Endodermal cell (in vitro differentiated cells): ENCODE measurements around the gene PCTP. TPM values are rescaled to one million over a fixed set of nuclear protein-coding genes. Genes with fewer than 3 reads are reported as not detected.

ENCODE experiments used
- DNase-seq: peaks from one replicate; pipeline ENCODE4 v3.0.0-alpha.2; 2017
- H3K27ac ChIP-seq: 2 replicates; pipeline ENCODE4 v1.5.1; 2013; ENCODE audit warnings: mild to moderate bottlenecking, low read depth, low read length, moderate library complexity
- H3K27me3 ChIP-seq: 2 replicates; pipeline ENCODE4 v1.6.1; 2013; ENCODE audit warnings: mild to moderate bottlenecking, low read length, moderate library complexity; ENCODE audit not compliant: insufficient read depth, control insufficient read depth, poor library complexity, severe bottlenecking
- H3K36me3 ChIP-seq: 2 replicates; pipeline ENCODE4 v1.7.0; 2013; ENCODE audit warnings: mild to moderate bottlenecking, low read length, moderate library complexity; ENCODE audit not compliant: control insufficient read depth, insufficient read depth
- H3K4me1 ChIP-seq: one replicate; pipeline ENCODE4 v1.7.0; 2013; ENCODE audit warnings: low read length; ENCODE audit not compliant: control insufficient read depth, insufficient read depth
- H3K4me3 ChIP-seq: 2 replicates; pipeline ENCODE4 v1.5.1; 2013; ENCODE audit warnings: mild to moderate bottlenecking, low read length, moderate library complexity
- H3K9ac ChIP-seq: 2 replicates; pipeline ENCODE4 v1.6.1; 2013; ENCODE audit warnings: mild to moderate bottlenecking, low read length, moderate library complexity; ENCODE audit not compliant: poor library complexity, severe bottlenecking; ENCODE audit errors: extremely low read depth
- H3K9me3 ChIP-seq: 2 replicates; pipeline ENCODE4 v1.6.1; 2013; ENCODE audit warnings: mild to moderate bottlenecking, low read length, moderate library complexity; ENCODE audit not compliant: control insufficient read depth
- H3K27ac Mint-ChIP-seq: 2 replicates; pipeline ENCODE4 v1.8.0; 2020; ENCODE audit warnings: mixed read lengths
- H3K27me3 Mint-ChIP-seq: 2 replicates; pipeline ENCODE4 v1.8.0; 2021; ENCODE audit warnings: mild to moderate bottlenecking, mixed read lengths; ENCODE audit not compliant: insufficient read depth
- H3K36me3 Mint-ChIP-seq: 2 replicates; pipeline ENCODE4 v1.8.0; 2020; ENCODE audit warnings: low read depth, mixed read lengths
- H3K4me1 Mint-ChIP-seq: 2 replicates; pipeline ENCODE4 v1.8.0; 2020; ENCODE audit warnings: mixed read lengths
- H3K4me3 Mint-ChIP-seq: 2 replicates; pipeline ENCODE4 v1.8.0; 2020; ENCODE audit warnings: mild to moderate bottlenecking, moderate library complexity, mixed read lengths
- H3K9me3 Mint-ChIP-seq: 2 replicates; pipeline ENCODE4 v1.8.0; 2020; ENCODE audit warnings: mild to moderate bottlenecking, mixed read lengths
- WGBS, 2 experiments: methylation state at CpG; one replicate each; pipeline versions ENCODE4 v1.1.5 to v1.1.7; 2013; ENCODE audit warnings: missing lambda C conversion rate in 2 of 2, mixed read lengths in 1 of 2; ENCODE audit not compliant: insufficient coverage in 1 of 2, insufficient read length in 1 of 2; 5-methylcytosine and 5-hydroxymethylcytosine counted together
- total RNA-seq, 2 donors: library from RNA; stranded (reverse); fragmentation: NEBNext Ultra II Directional in 1 of 2; extraction: Animal tissue kit (Norgen Biotek cat#: 25700) in 1 of 2; gene quantifications; 2 replicates in 1 of 2; 3 replicates in 1 of 2; pipeline ENCODE4 v1.2.1, GENCODE V29; 2021
- TF ChIP-seq, protein P1 (sequence below): fragments of 200-600 bp; sonication (generic); conservative IDR thresholded peaks from 2 replicates; pipeline ENCODE4 v1.5.0; 2021; ENCODE audit warnings: antibody characterized with exemption, mild to moderate bottlenecking

The PCTP gene
- total RNA-seq, 2 donors from 2014 or later: 29.0 to 47.2 TPM

DNA sequence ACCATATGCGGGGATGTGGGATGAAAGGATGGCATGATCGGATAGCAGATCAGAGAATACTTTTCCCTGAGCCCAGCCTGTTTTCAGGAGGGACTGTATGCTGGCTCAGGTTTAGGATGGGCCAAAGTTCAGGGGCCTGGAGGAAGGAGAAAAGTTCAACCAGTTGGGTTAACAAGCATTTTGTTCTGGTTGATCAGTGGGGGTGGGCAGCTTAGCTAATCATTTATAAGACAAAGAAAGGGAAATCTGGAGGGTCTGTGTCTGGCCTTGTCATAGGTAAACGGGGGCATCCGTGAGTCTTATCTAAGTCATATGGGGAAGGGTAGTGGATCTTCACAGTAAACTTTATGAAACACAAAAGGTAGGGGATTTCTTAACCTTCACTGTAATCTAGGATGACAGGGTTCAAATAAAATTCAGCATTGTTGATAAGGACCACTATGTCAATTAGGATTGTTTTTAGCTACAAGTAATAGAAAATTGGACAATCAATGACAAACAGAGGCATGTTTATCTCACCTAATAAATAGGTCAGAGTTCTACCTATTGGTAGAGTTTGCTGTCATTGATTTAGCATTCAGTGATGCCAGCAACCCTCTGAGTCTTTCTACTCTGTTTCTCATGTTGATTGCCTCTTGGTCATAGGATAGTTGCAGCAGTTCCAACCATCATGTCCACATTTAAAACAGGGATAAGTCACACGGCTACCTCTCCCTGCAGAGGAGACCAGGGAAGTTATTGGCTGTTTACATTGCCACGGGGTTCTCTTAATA is 11.4 kb downstream of the PCTP start:
- Mint-ChIP-seq H3K4me3 (no peak overlapping the region), H3K9me3 (no peaks in the 10 kb centered on the region), H3K36me3 (peaks cover 2% of the 10 kb centered on the region), H3K4me1 (peaks cover 13% of the 10 kb centered on the region), H3K27ac (no peak overlapping the region), H3K27me3 (no peaks in the 10 kb centered on the region)
- Histone ChIP-seq H3K36me3 (peaks cover 14% of the 10 kb centered on the region), H3K9ac (no peak overlapping the region), H3K4me1 (no peaks in the 10 kb centered on the region), H3K4me3 (no peak overlapping the region), H3K9me3 (no peaks in the 10 kb centered on the region), H3K27ac (no peak overlapping the region), H3K27me3 (no peaks in the 10 kb centered on the region)
- TF ChIP-seq, protein P1, sequence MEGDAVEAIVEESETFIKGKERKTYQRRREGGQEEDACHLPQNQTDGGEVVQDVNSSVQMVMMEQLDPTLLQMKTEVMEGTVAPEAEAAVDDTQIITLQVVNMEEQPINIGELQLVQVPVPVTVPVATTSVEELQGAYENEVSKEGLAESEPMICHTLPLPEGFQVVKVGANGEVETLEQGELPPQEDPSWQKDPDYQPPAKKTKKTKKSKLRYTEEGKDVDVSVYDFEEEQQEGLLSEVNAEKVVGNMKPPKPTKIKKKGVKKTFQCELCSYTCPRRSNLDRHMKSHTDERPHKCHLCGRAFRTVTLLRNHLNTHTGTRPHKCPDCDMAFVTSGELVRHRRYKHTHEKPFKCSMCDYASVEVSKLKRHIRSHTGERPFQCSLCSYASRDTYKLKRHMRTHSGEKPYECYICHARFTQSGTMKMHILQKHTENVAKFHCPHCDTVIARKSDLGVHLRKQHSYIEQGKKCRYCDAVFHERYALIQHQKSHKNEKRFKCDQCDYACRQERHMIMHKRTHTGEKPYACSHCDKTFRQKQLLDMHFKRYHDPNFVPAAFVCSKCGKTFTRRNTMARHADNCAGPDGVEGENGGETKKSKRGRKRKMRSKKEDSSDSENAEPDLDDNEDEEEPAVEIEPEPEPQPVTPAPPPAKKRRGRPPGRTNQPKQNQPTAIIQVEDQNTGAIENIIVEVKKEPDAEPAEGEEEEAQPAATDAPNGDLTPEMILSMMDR: no peak
- WGBS, 2 experiments: 92 to 100% methylated on average over 3 to 6 of the region's 6 CpGs
- no peak for DNase-seq

DNA sequence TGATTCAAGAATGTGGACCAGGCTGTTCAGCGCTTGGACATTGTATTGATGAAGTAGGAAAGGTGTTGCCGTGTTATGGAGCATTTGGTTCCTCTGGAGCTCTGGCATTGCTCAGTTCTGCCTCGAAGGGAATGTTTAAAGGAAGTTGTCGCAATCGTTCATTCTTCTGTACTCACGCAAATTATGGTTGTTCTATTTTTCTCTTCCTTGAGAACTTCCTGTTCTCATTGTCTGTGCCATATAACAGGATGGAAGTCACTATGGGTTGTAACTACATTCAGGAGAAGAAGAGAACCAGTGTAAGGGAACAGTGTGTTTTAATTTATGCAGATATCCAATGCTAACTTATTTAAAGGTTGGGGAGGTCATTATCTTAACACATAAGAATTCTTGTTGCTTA is 13.0 kb downstream of the PCTP start:
- no peaks in the 10 kb centered on the region for H3K9me3 Mint-ChIP-seq
- TF ChIP-seq, protein P1: no peak
- DNase-seq: no peak
- H3K27me3 ChIP-seq: no peaks in the 10 kb centered on the region
- H3K27ac ChIP-seq: no peak overlapping the region
- no peak overlapping the region for H3K4me3 ChIP-seq
- peaks cover 24% of the 10 kb centered on the region for H3K36me3 ChIP-seq
- 91 to 100% methylated on average over 6 of the region's 6 CpGs for WGBS, 2 experiments
- H3K4me3 Mint-ChIP-seq: no peak overlapping the region
- peaks cover 10% of the 10 kb centered on the region for H3K36me3 Mint-ChIP-seq
- no peaks in the 10 kb centered on the region for H3K9me3 ChIP-seq
- peaks cover 13% of the 10 kb centered on the region for H3K4me1 Mint-ChIP-seq
- H3K27me3 Mint-ChIP-seq: no peaks in the 10 kb centered on the region
- no peak overlapping the region for H3K27ac Mint-ChIP-seq
- no peak overlapping the region for H3K9ac ChIP-seq
- H3K4me1 ChIP-seq: no peaks in the 10 kb centered on the region

DNA sequence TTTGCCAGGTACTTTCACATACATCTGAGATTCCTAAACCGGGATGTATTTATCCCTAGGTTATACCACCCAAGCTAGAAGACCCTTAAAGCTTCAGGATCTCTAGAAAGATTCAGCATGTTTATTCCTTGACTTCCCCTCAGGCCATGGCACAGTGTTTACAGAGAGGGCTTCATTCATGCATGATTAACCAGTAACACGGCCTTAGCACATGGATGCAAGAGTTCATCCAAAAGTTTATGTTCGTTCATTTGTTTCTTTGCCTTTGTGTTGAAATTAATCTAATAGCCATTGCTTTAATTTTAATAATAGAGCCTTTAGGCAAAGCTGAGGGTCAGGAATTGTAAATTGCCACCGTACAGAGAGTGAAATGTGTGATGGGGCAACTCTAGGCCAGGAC is 13.8 kb downstream of the PCTP start:
- H3K4me1 ChIP-seq: peaks cover 4% of the 10 kb centered on the region
- H3K4me1 Mint-ChIP-seq: peaks cover 13% of the 10 kb centered on the region
- no peak overlapping the region for H3K27ac Mint-ChIP-seq
- no peak overlapping the region for H3K27ac ChIP-seq
- no peak overlapping the region for H3K4me3 ChIP-seq
- H3K9ac ChIP-seq: no peak overlapping the region
- DNase-seq: no peak
- H3K4me3 Mint-ChIP-seq: no peak overlapping the region
- H3K9me3 ChIP-seq: no peaks in the 10 kb centered on the region
- 86 to 93% methylated on average over 1 to 4 of the region's 4 CpGs for WGBS, 2 experiments
- H3K9me3 Mint-ChIP-seq: no peaks in the 10 kb centered on the region
- peaks cover 31% of the 10 kb centered on the region for H3K36me3 ChIP-seq
- H3K36me3 Mint-ChIP-seq: peaks cover 14% of the 10 kb centered on the region
- no peaks in the 10 kb centered on the region for H3K27me3 Mint-ChIP-seq
- no peaks in the 10 kb centered on the region for H3K27me3 ChIP-seq
- TF ChIP-seq, protein P1: no peak
